HepG2 (cell line): ENCODE data around the gene PEBP1. TPM values are rescaled to one million over a fixed set of nuclear protein-coding genes. Genes with fewer than 3 reads are reported as not detected.
A peak's percentile ranks its signal among the peaks of the same experiment; 100 is the strongest.

ENCODE experiments used
- ATAC-seq: fragments of 200-7000 bp; cut with Tn5 transposase; 3 replicates; pipeline ENCODE4 v1.9.1; 2020; ENCODE audit warnings: mild to moderate bottlenecking, moderate library complexity
- BruUV-seq: library from RNA; stranded (reverse); fragments of 400-500 nt; replicated peaks from 2 replicates; lab custom pipeline; 2021; lab: Mats Ljungman, UMichigan
- CTCF ChIA-PET: fragments of 300-600 bp; formaldehyde crosslinking; extraction: SDS; loops from one replicate; lab custom pipeline; 2021; ENCODE audit warnings: low total read pairs, inconsistent platforms, low intra/inter-chr PET ratio; lab: Yijun Ruan, JAX
- POLR2A ChIA-PET: fragments of 350-600 bp; sonication (Branson Sonifier 250); formaldehyde crosslinking; loops from one replicate; lab custom pipeline; 2020; ENCODE audit warnings: antibody characterized with exemption, inconsistent platforms; lab: Yijun Ruan, JAX
- DNase-seq: peaks from one replicate; pipeline ENCODE4 v3.0.0-alpha.2; 2015; ENCODE audit warnings: low spot score
- FAIRE-seq: peaks from 3 replicates; lab custom pipeline; 2011; peaks lifted over from hg19 to GRCh38; lab: Jason Lieb, UNC
- H2AFZ ChIP-seq: one replicate; pipeline ENCODE4 v1.6.1; 2011; ENCODE audit warnings: low read length, inconsistent platforms
- H3K27ac ChIP-seq: fragments of 300-600 bp; 3 replicates; pipeline ENCODE4 v1.8.0; 2011; ENCODE audit warnings: mixed run types, mild to moderate bottlenecking, mixed read lengths, low read length, inconsistent platforms; ENCODE audit not compliant: insufficient read depth; ENCODE audit errors: extremely low read length
- H3K27me3 ChIP-seq, 2 experiments: fragments of 200-600 bp in 1 of 2; 2 replicates in 1 of 2; 3 replicates in 1 of 2; pipeline versions ENCODE4 v1.6.0 to v1.8.0; 2011; ENCODE audit warnings: low read length in 2 of 2, mild to moderate bottlenecking in 2 of 2, moderate library complexity in 2 of 2, inconsistent platforms in 1 of 2; ENCODE audit not compliant: insufficient read depth in 2 of 2, control insufficient read depth in 1 of 2
- H3K36me3 ChIP-seq, 2 experiments: fragments of 200-600 bp in 1 of 2; replicated peaks in 1 of 2; 2 replicates in 1 of 2; 3 replicates in 1 of 2; pipeline versions ENCODE4 v1.5.1 to v1.8.0; 2011; ENCODE audit warnings: low read length in 2 of 2, inconsistent platforms in 1 of 2; ENCODE audit not compliant: insufficient read depth in 2 of 2, control insufficient read depth in 1 of 2
- H3K4me1 ChIP-seq: 2 replicates; pipeline ENCODE4 v1.5.1; 2012; ENCODE audit warnings: low read length, inconsistent platforms; ENCODE audit not compliant: insufficient read depth
- H3K4me2 ChIP-seq: 2 replicates; pipeline ENCODE4 v1.6.0; 2011; ENCODE audit warnings: low read depth, low read length, inconsistent platforms
- H3K4me3 ChIP-seq, 3 experiments: fragments of 200-600 bp in 1 of 3; sonication (generic), shearing (Covaris generic) in 1 of 3; replicated peaks in 1 of 3; 2 replicates each; pipeline ENCODE4 v1.5.1; 2011 to 2016; ENCODE audit warnings: low read length in 3 of 3, inconsistent platforms in 2 of 3, low read depth in 2 of 3, mild to moderate bottlenecking in 2 of 3, control low read depth in 1 of 3, mixed read lengths in 1 of 3; ENCODE audit not compliant: insufficient read depth in 1 of 3
- H3K79me2 ChIP-seq: one replicate; pipeline ENCODE4 v1.6.1; 2011; ENCODE audit warnings: low read length, inconsistent platforms; ENCODE audit not compliant: insufficient read depth
- H3K9ac ChIP-seq: 2 replicates; pipeline ENCODE4 v1.6.0; 2011; ENCODE audit warnings: mild to moderate bottlenecking, low read depth, low read length, inconsistent platforms; ENCODE audit not compliant: insufficient read depth
- H3K9me3 ChIP-seq: 2 replicates; pipeline ENCODE4 v1.5.1; 2012; ENCODE audit warnings: mild to moderate bottlenecking, low read length
- H4K20me1 ChIP-seq: 2 replicates; pipeline ENCODE4 v1.6.0; 2011; ENCODE audit warnings: inconsistent platforms, mild to moderate bottlenecking, low read length, moderate library complexity; ENCODE audit not compliant: insufficient read depth
- HOXA3 ChIP-seq: sonication (generic); formaldehyde crosslinking; IDR thresholded peaks from 2 replicates; pipeline ENCODE4 v1.5.0; 2020; ENCODE audit warnings: missing genetic modification reagents
- JUN ChIP-seq: sonication (generic); formaldehyde crosslinking; IDR thresholded peaks from 2 replicates; pipeline ENCODE4 v1.4.0; 2020; ENCODE audit warnings: mild to moderate bottlenecking, missing genetic modification reagents
- MIER2 ChIP-seq: IDR thresholded peaks from 2 replicates; pipeline ENCODE4 v1.6.1; 2016; ENCODE audit warnings: missing biosample characterization, missing genetic modification reagents
- SOX5 ChIP-seq: IDR thresholded peaks from 2 replicates; pipeline ENCODE4 v1.6.1; 2016; ENCODE audit warnings: borderline replicate concordance
- STAG1 ChIP-seq: sonication (generic); formaldehyde crosslinking; IDR thresholded peaks from 2 replicates; pipeline ENCODE4 v1.4.0; 2020; ENCODE audit warnings: missing genetic modification reagents
- ZNF496 ChIP-seq: sonication (generic); formaldehyde crosslinking; IDR thresholded peaks from 2 replicates; pipeline ENCODE4 v1.8.1; 2023; ENCODE audit warnings: mild to moderate bottlenecking, moderate library complexity, missing genetic modification reagents; ENCODE audit not compliant: insufficient replicate concordance
- WGBS: methylation state at CpG from one replicate; pipeline ENCODE4 v1.1.6; 2017; ENCODE audit warnings: low lambda C conversion rate; 5-methylcytosine and 5-hydroxymethylcytosine counted together
- in situ Hi-C: cut with HindIII; loops from 2 replicates; pipeline ENCODE4 v1.10.0; 2017; ENCODE audit warnings: low pct_unique_long_range_greater_than_20kb; ENCODE audit not compliant: extremely low pct_ligation_motif_present
- intact Hi-C: fragments of 100-400 bp; cut with micrococcal nuclease; formaldehyde crosslinking; loops from one replicate; pipeline ENCODE4 v1.10.0; 2022; ENCODE audit not compliant: unreplicated experiment
- polyA plus RNA-seq, 8 experiments: library from polyadenylated mRNA; depleted of rRNA in 3 of 8; stranded (reverse) in 7 of 8; unstranded in 1 of 8; fragments of >200 nt; fragmentation: Illumina TruSeq in 4 of 8; extraction: Trizol in 4 of 8; gene quantifications; 2 replicates each; pipeline versions ENCODE4 v1.2.1 to v1.2.3, GENCODE V29; 2011 to 2016; ENCODE audit warnings: low read depth in 4 of 8, missing spikeins in 1 of 8, mixed read lengths in 1 of 8; ENCODE audit not compliant: insufficient read depth in 1 of 8
- total RNA-seq, 5 experiments: library from RNA; depleted of rRNA; stranded (reverse); fragments of >200 nt; fragmentation: Illumina TruSeq; extraction: Trizol; gene quantifications; 2 replicates each; pipeline ENCODE4 v1.2.3, GENCODE V29; 2016; ENCODE audit warnings: low read depth in 1 of 5
- TF ChIP-seq, protein P1 (sequence below), 2 experiments: IDR thresholded peaks; 2 replicates each; pipeline ENCODE4 v1.6.1; 2011 to 2012; ENCODE audit warnings: low read length in 2 of 2, borderline replicate concordance in 1 of 2, low read depth in 1 of 2, mild to moderate bottlenecking in 1 of 2, moderate library complexity in 1 of 2
- TF ChIP-seq, protein P2 (sequence below): sonication (generic); formaldehyde crosslinking; IDR thresholded peaks from 2 replicates; pipeline ENCODE4 v1.5.0; 2020; ENCODE audit warnings: mild to moderate bottlenecking, missing genetic modification reagents
- TF ChIP-seq, protein P3 (sequence below): sonication (generic); formaldehyde crosslinking; IDR thresholded peaks from 2 replicates; pipeline ENCODE4 v1.4.0; 2020; ENCODE audit warnings: missing genetic modification reagents, borderline replicate concordance

The PEBP1 gene
- total and polyA plus RNA-seq, 2 of the 13 experiments (the other 11 are each of a cell fraction or from before 2014, with no cell fraction given): 538 to 1,505 TPM

DNA sequence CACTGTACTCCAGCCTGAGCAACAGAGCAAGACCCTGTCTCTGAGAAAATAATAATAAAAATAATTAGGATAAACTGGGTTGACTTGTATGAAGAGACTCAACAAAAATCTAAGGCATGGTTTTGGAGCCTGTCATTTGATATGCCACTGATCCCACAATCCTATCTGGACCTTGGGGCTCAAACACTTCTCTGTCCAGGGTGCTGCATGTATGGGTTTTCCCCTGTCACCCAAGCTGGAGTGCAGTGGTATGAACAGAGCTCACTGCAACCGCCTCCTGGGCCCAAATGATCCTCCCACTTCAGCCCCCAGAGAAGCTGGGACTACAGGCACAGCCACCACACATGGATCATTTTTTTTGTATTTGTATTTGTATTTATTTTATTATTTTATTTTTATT is 26.8 kb upstream of the PEBP1 start:
- no TSS peak for BruUV-seq
- in situ Hi-C loops: no loop called here
- no peak for FAIRE-seq
- intact Hi-C loops: no loop called here
- H3K36me3 ChIP-seq: no peaks in the 10 kb centered on the region
- no peak overlapping the region for H3K4me2 ChIP-seq
- H3K4me3 ChIP-seq: no peak overlapping the region
- TF ChIP-seq, protein P1, sequence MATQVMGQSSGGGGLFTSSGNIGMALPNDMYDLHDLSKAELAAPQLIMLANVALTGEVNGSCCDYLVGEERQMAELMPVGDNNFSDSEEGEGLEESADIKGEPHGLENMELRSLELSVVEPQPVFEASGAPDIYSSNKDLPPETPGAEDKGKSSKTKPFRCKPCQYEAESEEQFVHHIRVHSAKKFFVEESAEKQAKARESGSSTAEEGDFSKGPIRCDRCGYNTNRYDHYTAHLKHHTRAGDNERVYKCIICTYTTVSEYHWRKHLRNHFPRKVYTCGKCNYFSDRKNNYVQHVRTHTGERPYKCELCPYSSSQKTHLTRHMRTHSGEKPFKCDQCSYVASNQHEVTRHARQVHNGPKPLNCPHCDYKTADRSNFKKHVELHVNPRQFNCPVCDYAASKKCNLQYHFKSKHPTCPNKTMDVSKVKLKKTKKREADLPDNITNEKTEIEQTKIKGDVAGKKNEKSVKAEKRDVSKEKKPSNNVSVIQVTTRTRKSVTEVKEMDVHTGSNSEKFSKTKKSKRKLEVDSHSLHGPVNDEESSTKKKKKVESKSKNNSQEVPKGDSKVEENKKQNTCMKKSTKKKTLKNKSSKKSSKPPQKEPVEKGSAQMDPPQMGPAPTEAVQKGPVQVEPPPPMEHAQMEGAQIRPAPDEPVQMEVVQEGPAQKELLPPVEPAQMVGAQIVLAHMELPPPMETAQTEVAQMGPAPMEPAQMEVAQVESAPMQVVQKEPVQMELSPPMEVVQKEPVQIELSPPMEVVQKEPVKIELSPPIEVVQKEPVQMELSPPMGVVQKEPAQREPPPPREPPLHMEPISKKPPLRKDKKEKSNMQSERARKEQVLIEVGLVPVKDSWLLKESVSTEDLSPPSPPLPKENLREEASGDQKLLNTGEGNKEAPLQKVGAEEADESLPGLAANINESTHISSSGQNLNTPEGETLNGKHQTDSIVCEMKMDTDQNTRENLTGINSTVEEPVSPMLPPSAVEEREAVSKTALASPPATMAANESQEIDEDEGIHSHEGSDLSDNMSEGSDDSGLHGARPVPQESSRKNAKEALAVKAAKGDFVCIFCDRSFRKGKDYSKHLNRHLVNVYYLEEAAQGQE (IDR thresholded peaks at IDR 0.05; ENCODE audit: borderline replicate concordance in 1 of 2, low read depth in 1 of 2, low read length in 2 of 2): peak; percentile 24 to 88
- no peak for TF ChIP-seq HOXA3 (CRISPR knock-in tag)
- TF ChIP-seq MIER2 (CRISPR knock-in tag): peak; percentile 84
- TF ChIP-seq, all 625 proteins: peak for 2
- H3K79me2 ChIP-seq: no peaks in the 10 kb centered on the region
- peaks cover 27% of the 10 kb centered on the region for H3K4me1 ChIP-seq
- no peak overlapping the region for H3K27ac ChIP-seq
- no peaks in the 10 kb centered on the region for H3K9me3 ChIP-seq
- ChIA-PET CTCF (no interaction called here), POLR2A (interaction anchor here (1.5 kb wide), 1 partner anchor 26 kb away, joined by 8 read pairs; the partner anchor contains the start of gene PEBP1)
- 71% methylated on average over 1 of the region's 1 CpG for WGBS
- DNase-seq (no peak), ATAC-seq (peak; percentile 22; the same call in 1 of the 3 replicates)
- H4K20me1 ChIP-seq: no peaks in the 10 kb centered on the region
- H3K9ac ChIP-seq: no peak overlapping the region
- no peaks in the 10 kb centered on the region for H3K27me3 ChIP-seq
- no peak overlapping the region for H2AFZ ChIP-seq

DNA sequence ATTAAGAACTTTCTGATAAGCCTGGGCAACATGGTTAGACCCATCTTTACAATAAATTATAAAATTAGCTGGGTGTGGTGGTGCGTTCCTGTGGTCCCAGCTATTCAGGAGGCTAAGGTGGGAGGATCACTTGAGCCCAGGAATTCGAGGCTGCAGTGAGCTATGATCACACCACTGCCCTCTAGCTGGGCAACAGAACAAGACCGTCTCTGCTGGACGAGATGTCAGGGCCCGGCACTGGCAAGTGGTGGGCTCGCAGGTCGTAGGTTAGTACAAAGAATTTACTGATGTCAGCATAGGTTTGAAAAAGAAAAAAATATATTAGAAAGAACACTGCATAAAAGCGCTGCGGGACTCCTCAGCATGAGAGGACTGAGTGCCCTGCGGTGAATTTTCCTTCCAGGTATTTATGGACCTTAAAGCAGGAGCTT is 16.5 kb upstream of the PEBP1 start:
- Histone ChIP-seq H3K9ac (no peak overlapping the region), H2AFZ (no peak overlapping the region), H3K27ac (no peak overlapping the region), H3K9me3 (no peaks in the 10 kb centered on the region), H3K36me3 (no peaks in the 10 kb centered on the region), H3K4me1 (peaks cover 58% of the 10 kb centered on the region), H3K27me3 (no peaks in the 10 kb centered on the region), H3K79me2 (no peaks in the 10 kb centered on the region), H3K4me2 (no peak overlapping the region), H4K20me1 (no peaks in the 10 kb centered on the region), H3K4me3 (no peak overlapping the region)
- ATAC-seq (no peak), DNase-seq (no peak), FAIRE-seq (no peak)
- 95% methylated on average over 10 of the region's 10 CpGs for whole genome bisulfite sequencing
- in situ Hi-C loops (no loop called here), intact Hi-C loops (no loop called here)
- CTCF ChIA-PET: no interaction called here
- BruUV-seq: no TSS peak
- POLR2A ChIA-PET: interaction anchor here (0.6 to 2.1 kb wide), 3 partner anchors 16 to 257 kb away, joined by 3 to 20 read pairs (median 3); partner anchors contain the start of genes PEBP1 and SUDS3
- TF ChIP-seq ZNF496 (CRISPR knock-in tag): no peak
- TF ChIP-seq SOX5 (CRISPR knock-in tag): no peak
- TF ChIP-seq JUN: no peak
- 0 out of 2 replicates have a peak, but pooled peaks have one; percentile 6 for TF ChIP-seq STAG1 (CRISPR knock-in tag)
- TF ChIP-seq, protein P2, sequence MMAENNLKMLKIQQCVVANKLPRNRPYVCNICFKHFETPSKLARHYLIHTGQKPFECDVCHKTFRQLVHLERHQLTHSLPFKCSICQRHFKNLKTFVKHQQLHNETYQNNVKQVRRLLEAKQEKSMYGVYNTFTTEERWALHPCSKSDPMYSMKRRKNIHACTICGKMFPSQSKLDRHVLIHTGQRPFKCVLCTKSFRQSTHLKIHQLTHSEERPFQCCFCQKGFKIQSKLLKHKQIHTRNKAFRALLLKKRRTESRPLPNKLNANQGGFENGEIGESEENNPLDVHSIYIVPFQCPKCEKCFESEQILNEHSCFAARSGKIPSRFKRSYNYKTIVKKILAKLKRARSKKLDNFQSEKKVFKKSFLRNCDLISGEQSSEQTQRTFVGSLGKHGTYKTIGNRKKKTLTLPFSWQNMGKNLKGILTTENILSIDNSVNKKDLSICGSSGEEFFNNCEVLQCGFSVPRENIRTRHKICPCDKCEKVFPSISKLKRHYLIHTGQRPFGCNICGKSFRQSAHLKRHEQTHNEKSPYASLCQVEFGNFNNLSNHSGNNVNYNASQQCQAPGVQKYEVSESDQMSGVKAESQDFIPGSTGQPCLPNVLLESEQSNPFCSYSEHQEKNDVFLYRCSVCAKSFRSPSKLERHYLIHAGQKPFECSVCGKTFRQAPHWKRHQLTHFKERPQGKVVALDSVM (CRISPR knock-in tag): peak; percentile 96
- TF ChIP-seq, protein P3, sequence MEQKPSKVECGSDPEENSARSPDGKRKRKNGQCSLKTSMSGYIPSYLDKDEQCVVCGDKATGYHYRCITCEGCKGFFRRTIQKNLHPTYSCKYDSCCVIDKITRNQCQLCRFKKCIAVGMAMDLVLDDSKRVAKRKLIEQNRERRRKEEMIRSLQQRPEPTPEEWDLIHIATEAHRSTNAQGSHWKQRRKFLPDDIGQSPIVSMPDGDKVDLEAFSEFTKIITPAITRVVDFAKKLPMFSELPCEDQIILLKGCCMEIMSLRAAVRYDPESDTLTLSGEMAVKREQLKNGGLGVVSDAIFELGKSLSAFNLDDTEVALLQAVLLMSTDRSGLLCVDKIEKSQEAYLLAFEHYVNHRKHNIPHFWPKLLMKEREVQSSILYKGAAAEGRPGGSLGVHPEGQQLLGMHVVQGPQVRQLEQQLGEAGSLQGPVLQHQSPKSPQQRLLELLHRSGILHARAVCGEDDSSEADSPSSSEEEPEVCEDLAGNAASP (CRISPR knock-in tag): no peak
